HG03521 (cell line): ENCODE measurements around the gene PLEKHH2.
"Not testable (repeated sequence)": the region's sequence is repeated elsewhere in the genome, so short reads cannot be mapped to it uniquely, and the experiment has no call there.

Experiments used
- ATAC-seq: cut with Tn5 transposase; IDR thresholded peaks from one replicate; pipeline ENCODE4 v1.9.1; 2021; ENCODE audit warnings: mild to moderate bottlenecking, moderate library complexity; ENCODE audit not compliant: unreplicated experiment

Gene PLEKHH2

GRCh38 chr2:43715300-43716098 lies 78.4 kb downstream of the PLEKHH2 start:
- ATAC-seq: no peak

- ATAC-seq: no peak
Observed at GRCh38 chr2:43717322-43717721, 80.3 kb downstream of the PLEKHH2 start.

- ATAC-seq: no peak
Observed at GRCh38 chr2:43718530-43719124, 81.6 kb downstream of the PLEKHH2 start.

- no peak for ATAC-seq
Observed at GRCh38 chr2:43724728-43725526, 87.9 kb downstream of the PLEKHH2 start.

- ATAC-seq: no peak
Observed at GRCh38 chr2:43725711-43726246, 88.7 kb downstream of the PLEKHH2 start.

GRCh38 chr2:43726961-43727633 lies 90.0 kb downstream of the PLEKHH2 start:
- not testable (repeated sequence) for ATAC-seq

GRCh38 chr2:43727634-43728014 lies 90.6 kb downstream of the PLEKHH2 start:
- no peak for ATAC-seq

GRCh38 chr2:43729491-43730174 lies 92.6 kb downstream of the PLEKHH2 start:
- no peak for ATAC-seq

GRCh38 chr2:43731211-43731610 lies 94.2 kb downstream of the PLEKHH2 start:
- no peak for ATAC-seq

- no peak for ATAC-seq
Observed at GRCh38 chr2:43736637-43737036, 99.6 kb downstream of the PLEKHH2 start.

- no peak for ATAC-seq
Observed at GRCh38 chr2:43737097-43737854, 100.2 kb downstream of the PLEKHH2 start.

GRCh38 chr2:43737855-43738254 lies 100.8 kb downstream of the PLEKHH2 start:
- no peak for ATAC-seq

- ATAC-seq: no peak
Observed at GRCh38 chr2:43738257-43738656, 101.2 kb downstream of the PLEKHH2 start.

- ATAC-seq: no peak
Observed at GRCh38 chr2:43743706-43744105, 106.6 kb downstream of the PLEKHH2 start.

GRCh38 chr2:43745457-43745856 lies 108.4 kb downstream of the PLEKHH2 start:
- no peak for ATAC-seq

GRCh38 chr2:43748333-43748732 lies 111.3 kb downstream of the PLEKHH2 start:
- ATAC-seq: no peak

GRCh38 chr2:43749583-43749982 lies 112.5 kb downstream of the PLEKHH2 start:
- ATAC-seq: no peak

GRCh38 chr2:43751476-43751990 lies 114.5 kb downstream of the PLEKHH2 start:
- no peak for ATAC-seq

GRCh38 chr2:43752302-43752701 lies 115.2 kb downstream of the PLEKHH2 start:
- ATAC-seq: no peak
